PC-3 (cell line): ENCODE results near the gene UPK3A.

Experiments
- CTCF ChIP-seq: fragments of 300-600 bp; sonication (generic); conservative IDR thresholded peaks from 2 replicates; pipeline ENCODE4 v1.5.1; 2017; ENCODE audit warnings: antibody characterized with exemption, low read depth, mild to moderate bottlenecking, low read length
- EZH2 ChIP-seq: fragments of 300-600 bp; sonication (generic); IDR thresholded peaks from one replicate; pipeline ENCODE4 v1.6.1; 2017; ENCODE audit warnings: antibody characterized with exemption, mild to moderate bottlenecking, low read length; ENCODE audit not compliant: unreplicated experiment
- EZH2phosphoT487 ChIP-seq: fragments of 300-600 bp; sonication (generic); IDR thresholded peaks from 2 replicates; pipeline ENCODE4 v1.6.1; 2018; ENCODE audit warnings: mild to moderate bottlenecking, antibody characterized with exemption, low read length, borderline replicate concordance

GRCh38 chr22:45246060-45246985, 38.4 kb upstream of the UPK3A start:
- TF ChIP-seq CTCF, result no peak
- TF ChIP-seq EZH2, result no peak
- TF ChIP-seq EZH2phosphoT487, result no peak
